Loucy (cell line): ENCODE data around the gene RANBP6.

ENCODE experiments used
- H2AFZ ChIP-seq: fragments of 200-600 bp; sonication (generic); 2 replicates; pipeline ENCODE4 v1.6.0; 2016; ENCODE audit warnings: antibody characterized with exemption, mild to moderate bottlenecking, low read length, moderate library complexity
- H3F3A ChIP-seq: fragments of 200-600 bp; 2 replicates; pipeline ENCODE4 v1.6.0; 2016; ENCODE audit warnings: antibody characterized with exemption, low read depth, mild to moderate bottlenecking
- H3K27me3 ChIP-seq: fragments of 200-600 bp; sonication (generic); 2 replicates; pipeline ENCODE4 v1.6.1; 2014; ENCODE audit warnings: low read length, mild to moderate bottlenecking; ENCODE audit not compliant: insufficient read depth, poor library complexity, severe bottlenecking
- H3K36me3 ChIP-seq: fragments of 200-600 bp; sonication (generic); 2 replicates; pipeline ENCODE4 v1.6.1; 2016; ENCODE audit warnings: low read length; ENCODE audit not compliant: insufficient read depth
- H3K4me1 ChIP-seq: fragments of 200-600 bp; sonication (generic); 2 replicates; pipeline ENCODE4 v1.5.1; 2014; ENCODE audit warnings: low read length, mild to moderate bottlenecking; ENCODE audit not compliant: insufficient read depth, poor library complexity, severe bottlenecking
- H3K4me2 ChIP-seq: fragments of 200-600 bp; sonication (generic); 2 replicates; pipeline ENCODE4 v1.6.0; 2014; ENCODE audit warnings: antibody characterized with exemption, low read length, low read depth, mild to moderate bottlenecking; ENCODE audit not compliant: poor library complexity, severe bottlenecking
- H3K4me3 ChIP-seq: fragments of 200-600 bp; sonication (generic); 2 replicates; pipeline ENCODE4 v1.5.1; 2014; ENCODE audit warnings: low read length, mild to moderate bottlenecking, mixed read lengths; ENCODE audit not compliant: poor library complexity, severe bottlenecking
- H3K79me2 ChIP-seq: fragments of 200-600 bp; sonication (generic); 2 replicates; pipeline ENCODE4 v1.6.1; 2014; ENCODE audit warnings: low read length; ENCODE audit not compliant: insufficient read depth
- H3K9ac ChIP-seq: fragments of 200-600 bp; sonication (generic); 2 replicates; pipeline ENCODE4 v1.6.0; 2014; ENCODE audit warnings: mild to moderate bottlenecking, low read depth, low read length, moderate library complexity; ENCODE audit not compliant: poor library complexity, severe bottlenecking
- H3K9me2 ChIP-seq: fragments of 200-600 bp; sonication (generic); replicated peaks from 2 replicates; pipeline ENCODE4 v1.6.1; 2016; ENCODE audit warnings: low read depth, low read length, mixed read lengths
- H3K9me3 ChIP-seq: fragments of 200-600 bp; sonication (generic); 2 replicates; pipeline ENCODE4 v1.6.1; 2014; ENCODE audit warnings: mild to moderate bottlenecking, antibody characterized with exemption, low read length, low read depth; ENCODE audit not compliant: insufficient read depth
- H4K20me1 ChIP-seq: fragments of 200-600 bp; sonication (generic); 2 replicates; pipeline ENCODE4 v1.6.0; 2014; ENCODE audit warnings: antibody characterized with exemption, low read length, mild to moderate bottlenecking; ENCODE audit not compliant: insufficient read depth, poor library complexity, severe bottlenecking
- EZH2phosphoT487 ChIP-seq: fragments of 200-600 bp; IDR thresholded peaks from 2 replicates; pipeline ENCODE4 v1.6.1; 2018; ENCODE audit warnings: antibody characterized with exemption, mild to moderate bottlenecking, moderate library complexity, borderline replicate concordance
- TF ChIP-seq, protein P1 (sequence below): fragments of 200-600 bp; sonication (generic); conservative IDR thresholded peaks from 2 replicates; pipeline ENCODE4 v1.5.1; 2014; ENCODE audit warnings: mild to moderate bottlenecking, antibody characterized with exemption, low read length

Gene RANBP6

DNA sequence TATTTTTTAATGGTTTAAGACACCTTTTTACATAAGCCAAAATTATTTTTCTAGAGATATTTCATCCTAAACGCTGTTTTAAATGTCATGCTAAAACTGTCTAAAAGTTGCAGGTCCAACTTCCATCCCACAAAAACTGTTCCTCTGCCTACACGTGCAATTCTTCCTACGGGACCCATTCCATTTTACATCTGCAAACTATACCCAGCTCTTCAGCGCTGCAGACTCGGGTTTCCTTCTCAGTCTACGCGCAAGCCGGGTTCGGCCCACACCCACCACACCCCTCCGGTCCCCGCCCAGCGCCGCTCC lies 8.7 kb downstream of the RANBP6 start:
- Histone ChIP-seq H3K79me2 (peaks cover 80% of the 10 kb centered on the region), H4K20me1 (peaks cover 64% of the 10 kb centered on the region), H3K36me3 (no peaks in the 10 kb centered on the region)

DNA sequence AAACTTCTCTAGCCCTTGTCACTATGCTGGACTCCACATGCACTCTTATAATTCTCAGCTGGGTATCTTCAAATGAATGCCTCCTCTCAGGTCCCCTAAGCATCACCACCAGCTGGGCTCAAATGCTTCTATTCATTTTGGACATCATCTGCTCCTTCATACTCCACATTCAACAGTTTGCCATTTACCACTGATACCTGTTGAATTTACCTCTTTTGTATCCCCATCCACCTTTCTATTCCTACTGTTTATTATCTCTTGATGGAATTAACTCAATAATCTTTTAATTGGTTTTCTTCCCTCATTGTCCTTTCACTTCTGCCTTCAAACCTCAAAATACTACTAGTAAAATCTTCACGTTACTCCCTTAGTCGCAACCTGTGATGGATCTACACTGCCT lies 14.5 kb downstream of the RANBP6 start:
- TF ChIP-seq EZH2phosphoT487 = no peak
- TF ChIP-seq, protein P1, sequence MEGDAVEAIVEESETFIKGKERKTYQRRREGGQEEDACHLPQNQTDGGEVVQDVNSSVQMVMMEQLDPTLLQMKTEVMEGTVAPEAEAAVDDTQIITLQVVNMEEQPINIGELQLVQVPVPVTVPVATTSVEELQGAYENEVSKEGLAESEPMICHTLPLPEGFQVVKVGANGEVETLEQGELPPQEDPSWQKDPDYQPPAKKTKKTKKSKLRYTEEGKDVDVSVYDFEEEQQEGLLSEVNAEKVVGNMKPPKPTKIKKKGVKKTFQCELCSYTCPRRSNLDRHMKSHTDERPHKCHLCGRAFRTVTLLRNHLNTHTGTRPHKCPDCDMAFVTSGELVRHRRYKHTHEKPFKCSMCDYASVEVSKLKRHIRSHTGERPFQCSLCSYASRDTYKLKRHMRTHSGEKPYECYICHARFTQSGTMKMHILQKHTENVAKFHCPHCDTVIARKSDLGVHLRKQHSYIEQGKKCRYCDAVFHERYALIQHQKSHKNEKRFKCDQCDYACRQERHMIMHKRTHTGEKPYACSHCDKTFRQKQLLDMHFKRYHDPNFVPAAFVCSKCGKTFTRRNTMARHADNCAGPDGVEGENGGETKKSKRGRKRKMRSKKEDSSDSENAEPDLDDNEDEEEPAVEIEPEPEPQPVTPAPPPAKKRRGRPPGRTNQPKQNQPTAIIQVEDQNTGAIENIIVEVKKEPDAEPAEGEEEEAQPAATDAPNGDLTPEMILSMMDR = no peak
- Histone ChIP-seq H3F3A (no peaks in the 10 kb centered on the region; the same call in 1 of the 2 replicates), H3K9ac (peak overlapping the region; percentile 12), H3K9me3 (no peaks in the 10 kb centered on the region), H3K9me2 (no peaks in the 10 kb centered on the region), H3K4me1 (peaks cover 79% of the 10 kb centered on the region), H2AFZ (no peak overlapping the region), H4K20me1 (peaks cover 90% of the 10 kb centered on the region), H3K27me3 (no peaks in the 10 kb centered on the region), H3K4me2 (peak overlapping the region; percentile 85), H3K79me2 (peaks cover 98% of the 10 kb centered on the region), H3K36me3 (no peaks in the 10 kb centered on the region), H3K4me3 (peak overlapping the region; percentile 48)

More for the DNA sequence above, 8.7 kb downstream of the RANBP6 start:
- H3K4me3 ChIP-seq = peak overlapping the region; percentile 88
- no peaks in the 10 kb centered on the region for H3K9me3 ChIP-seq
- no peaks in the 10 kb centered on the region for H3K9me2 ChIP-seq
- H3K4me2 ChIP-seq = peak overlapping the region; percentile 85
- H3K4me1 ChIP-seq = peaks cover 55% of the 10 kb centered on the region
- peak overlapping the region; percentile 79 for H3K9ac ChIP-seq
- no peak for TF ChIP-seq EZH2phosphoT487
- TF ChIP-seq, protein P1 = no peak
- H2AFZ ChIP-seq = no peak overlapping the region; the same call in 1 of the 2 replicates
- H3F3A ChIP-seq = peaks cover 7% of the 10 kb centered on the region
- no peaks in the 10 kb centered on the region for H3K27me3 ChIP-seq

DNA sequence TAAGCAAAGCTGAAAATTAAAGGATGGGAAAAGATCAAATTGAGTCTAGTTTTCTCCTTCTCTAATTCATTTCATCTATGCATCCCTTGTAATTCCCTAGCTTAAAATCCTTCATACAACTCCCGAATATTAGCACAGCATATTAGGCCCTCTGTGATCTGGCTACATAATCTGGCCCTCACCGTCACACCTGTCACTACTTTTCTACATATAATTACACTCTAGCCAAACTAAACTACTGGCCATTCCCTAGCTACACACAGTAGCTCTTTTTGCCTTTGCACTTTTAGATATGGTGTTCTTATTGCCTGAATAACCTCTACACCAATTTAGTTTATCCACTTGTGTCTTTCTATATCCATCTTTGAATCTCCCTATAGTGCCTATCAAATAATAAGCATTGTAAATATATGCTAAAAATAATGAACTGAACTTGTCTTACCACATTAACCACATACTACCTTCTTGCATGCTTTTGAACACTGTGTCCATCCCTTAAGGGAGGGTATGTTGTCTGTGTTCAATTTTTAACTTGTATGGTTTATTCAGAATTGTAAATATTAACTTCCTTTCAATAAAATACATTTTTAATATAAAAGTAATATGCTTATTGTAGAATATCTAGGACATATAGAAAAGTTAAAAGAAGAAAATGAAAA lies 15.9 kb downstream of the RANBP6 start:
- Histone ChIP-seq H3K27me3 (no peaks in the 10 kb centered on the region), H3K4me2 (peak overlapping the region; percentile 85), H2AFZ (no peak overlapping the region), H3K4me1 (peaks cover 76% of the 10 kb centered on the region), H3K9me2 (no peaks in the 10 kb centered on the region), H4K20me1 (peaks cover 79% of the 10 kb centered on the region), H3K9me3 (no peaks in the 10 kb centered on the region), H3K9ac (peak overlapping the region; percentile 35), H3K36me3 (no peaks in the 10 kb centered on the region), H3K4me3 (peak overlapping the region; percentile 48), H3K79me2 (peaks cover 97% of the 10 kb centered on the region), H3F3A (no peaks in the 10 kb centered on the region; the same call in 1 of the 2 replicates)
- no peak for TF ChIP-seq EZH2phosphoT487
- TF ChIP-seq, protein P1 = no peak
